ENCODE data around the gene ITGAD.

DNA sequence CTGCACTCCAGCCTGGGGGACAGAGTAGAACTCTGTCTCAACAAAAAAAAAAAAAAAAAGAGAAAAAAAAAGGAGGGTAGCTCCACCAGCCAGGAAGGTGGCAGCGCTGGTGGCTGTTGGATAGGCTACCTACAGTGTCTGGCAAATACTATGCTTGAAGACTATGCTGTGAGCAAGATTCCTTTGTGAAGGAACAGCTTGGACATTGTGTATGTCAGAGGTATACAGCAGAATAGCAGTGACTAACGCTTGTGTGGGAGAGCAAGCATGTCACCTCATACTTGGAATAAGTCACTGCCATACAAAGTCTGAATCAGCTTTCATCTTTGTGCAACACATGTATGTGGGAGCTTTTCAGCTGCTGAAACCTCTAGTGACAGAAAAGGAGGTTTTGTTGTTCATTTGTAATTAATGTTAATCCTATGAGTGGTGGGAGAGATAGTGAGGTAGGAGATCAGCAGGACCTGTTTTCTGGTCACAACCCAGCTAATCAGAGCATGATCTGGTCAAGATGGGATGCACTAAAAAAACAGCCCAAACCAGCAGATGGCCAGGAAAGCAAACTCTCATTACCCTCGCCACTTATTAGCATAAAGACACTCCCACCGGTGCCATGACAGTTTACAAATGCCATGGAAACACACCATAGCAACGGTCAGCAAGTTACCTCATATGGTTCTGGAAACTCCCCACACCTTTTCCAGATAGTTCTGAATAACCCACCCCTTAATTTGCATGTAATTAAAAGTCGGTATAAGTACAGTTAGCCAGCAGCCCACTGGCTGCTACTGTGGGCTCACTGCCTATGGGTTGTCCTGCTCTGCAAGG lies 6.8 kb upstream of the ITGAD start:
- no peak for TF ChIP-seq POLR2A (IDR thresholded peaks at IDR 0.05)
- TF ChIP-seq, protein P1, sequence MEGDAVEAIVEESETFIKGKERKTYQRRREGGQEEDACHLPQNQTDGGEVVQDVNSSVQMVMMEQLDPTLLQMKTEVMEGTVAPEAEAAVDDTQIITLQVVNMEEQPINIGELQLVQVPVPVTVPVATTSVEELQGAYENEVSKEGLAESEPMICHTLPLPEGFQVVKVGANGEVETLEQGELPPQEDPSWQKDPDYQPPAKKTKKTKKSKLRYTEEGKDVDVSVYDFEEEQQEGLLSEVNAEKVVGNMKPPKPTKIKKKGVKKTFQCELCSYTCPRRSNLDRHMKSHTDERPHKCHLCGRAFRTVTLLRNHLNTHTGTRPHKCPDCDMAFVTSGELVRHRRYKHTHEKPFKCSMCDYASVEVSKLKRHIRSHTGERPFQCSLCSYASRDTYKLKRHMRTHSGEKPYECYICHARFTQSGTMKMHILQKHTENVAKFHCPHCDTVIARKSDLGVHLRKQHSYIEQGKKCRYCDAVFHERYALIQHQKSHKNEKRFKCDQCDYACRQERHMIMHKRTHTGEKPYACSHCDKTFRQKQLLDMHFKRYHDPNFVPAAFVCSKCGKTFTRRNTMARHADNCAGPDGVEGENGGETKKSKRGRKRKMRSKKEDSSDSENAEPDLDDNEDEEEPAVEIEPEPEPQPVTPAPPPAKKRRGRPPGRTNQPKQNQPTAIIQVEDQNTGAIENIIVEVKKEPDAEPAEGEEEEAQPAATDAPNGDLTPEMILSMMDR (IDR thresholded peaks at IDR 0.05) = no peak

All from esophagus squamous epithelium (tissue), 4 donors.